ENCODE data around the gene SH3GLB2.

SH3GLB2 gene

DNA sequence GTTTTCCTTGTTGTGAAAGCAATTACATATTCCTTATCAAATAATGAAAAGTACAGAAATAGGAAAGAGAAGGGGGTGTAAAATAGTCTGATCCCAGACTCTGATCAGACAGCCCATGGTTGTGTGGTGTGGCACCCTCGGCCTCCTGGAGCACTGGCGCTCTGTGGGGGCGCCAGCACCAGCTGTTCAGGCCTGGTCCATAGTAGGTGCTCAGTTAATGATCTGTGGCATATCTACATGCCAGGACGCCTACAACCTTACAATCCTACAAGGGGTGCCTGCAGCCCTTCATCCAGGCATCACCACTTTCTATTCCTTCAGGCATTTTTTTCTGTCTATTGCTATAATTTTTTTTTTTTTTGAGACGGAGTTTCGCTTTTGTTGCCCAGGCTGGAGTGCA is 24.9 kb upstream of the SH3GLB2 start:
- in situ Hi-C loops (cut with HindIII; ENCODE audit: low sequenced_read_pairs), result no loop called here

DNA sequence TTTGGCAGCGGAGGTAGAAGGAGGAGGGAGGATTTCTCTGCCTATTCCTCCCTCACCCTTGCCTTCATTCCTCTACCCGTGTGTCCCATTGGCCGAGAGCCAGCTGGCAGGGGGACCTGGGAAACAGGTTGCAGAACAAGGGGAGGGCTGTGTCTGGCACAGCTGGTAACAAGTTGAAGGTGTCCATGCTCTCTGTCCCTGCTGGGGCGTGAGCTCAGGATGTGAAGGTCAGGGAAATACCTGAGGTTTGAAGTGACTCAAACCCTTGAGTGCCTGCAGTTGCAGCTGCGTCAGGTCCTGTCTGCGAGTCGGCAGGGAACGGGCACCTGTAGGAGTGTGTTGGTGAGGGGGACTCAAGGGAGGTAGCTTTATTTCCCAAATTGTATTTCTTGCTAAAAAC is 24.5 kb upstream of the SH3GLB2 start:
- TF ChIP-seq, protein P1, sequence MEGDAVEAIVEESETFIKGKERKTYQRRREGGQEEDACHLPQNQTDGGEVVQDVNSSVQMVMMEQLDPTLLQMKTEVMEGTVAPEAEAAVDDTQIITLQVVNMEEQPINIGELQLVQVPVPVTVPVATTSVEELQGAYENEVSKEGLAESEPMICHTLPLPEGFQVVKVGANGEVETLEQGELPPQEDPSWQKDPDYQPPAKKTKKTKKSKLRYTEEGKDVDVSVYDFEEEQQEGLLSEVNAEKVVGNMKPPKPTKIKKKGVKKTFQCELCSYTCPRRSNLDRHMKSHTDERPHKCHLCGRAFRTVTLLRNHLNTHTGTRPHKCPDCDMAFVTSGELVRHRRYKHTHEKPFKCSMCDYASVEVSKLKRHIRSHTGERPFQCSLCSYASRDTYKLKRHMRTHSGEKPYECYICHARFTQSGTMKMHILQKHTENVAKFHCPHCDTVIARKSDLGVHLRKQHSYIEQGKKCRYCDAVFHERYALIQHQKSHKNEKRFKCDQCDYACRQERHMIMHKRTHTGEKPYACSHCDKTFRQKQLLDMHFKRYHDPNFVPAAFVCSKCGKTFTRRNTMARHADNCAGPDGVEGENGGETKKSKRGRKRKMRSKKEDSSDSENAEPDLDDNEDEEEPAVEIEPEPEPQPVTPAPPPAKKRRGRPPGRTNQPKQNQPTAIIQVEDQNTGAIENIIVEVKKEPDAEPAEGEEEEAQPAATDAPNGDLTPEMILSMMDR (IDR thresholded peaks at IDR 0.05; ENCODE audit: low read depth, low read length, missing control alignments), result no peak
- DNase-seq (ENCODE audit: low read depth), result no peak
- in situ Hi-C loops (cut with HindIII; ENCODE audit: low sequenced_read_pairs), result no loop called here
- no peak overlapping the region for H3K4me3 ChIP-seq (ENCODE audit: low read depth, low read length)

More for the DNA sequence above, 24.9 kb upstream of the SH3GLB2 start:
- no peak overlapping the region for H3K4me3 ChIP-seq (ENCODE audit: low read depth, low read length)
- DNase-seq (ENCODE audit: low read depth), result no peak
- TF ChIP-seq, protein P1 (IDR thresholded peaks at IDR 0.05; ENCODE audit: low read depth, low read length, missing control alignments), result no peak

DNA sequence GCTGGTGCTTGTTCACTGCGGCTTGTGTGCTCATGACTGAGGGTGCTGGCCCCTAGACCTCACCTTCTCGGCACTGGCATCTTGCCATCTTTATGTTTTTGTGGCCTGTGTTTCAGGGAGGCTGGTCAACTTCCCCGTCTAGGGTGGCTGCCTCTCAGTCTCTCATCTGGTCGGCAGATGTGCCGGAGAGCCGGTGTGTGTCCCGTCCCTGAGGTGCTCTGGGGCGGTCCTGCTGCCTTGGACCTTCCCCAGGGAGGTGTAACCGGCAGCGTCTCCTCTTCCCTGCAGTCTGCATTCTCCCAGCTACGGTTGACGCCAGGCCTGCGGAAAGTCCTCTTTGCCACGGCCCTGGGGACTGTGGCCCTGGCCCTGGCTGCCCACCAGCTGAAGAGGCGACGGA is 13.9 kb upstream of the SH3GLB2 start:
- DNase-seq (ENCODE audit: low read depth), result no peak
- TF ChIP-seq, protein P1 (IDR thresholded peaks at IDR 0.05; ENCODE audit: low read depth, low read length, missing control alignments), result no peak
- no peak overlapping the region for H3K4me3 ChIP-seq (ENCODE audit: low read depth, low read length)
- in situ Hi-C loops (cut with HindIII; ENCODE audit: low sequenced_read_pairs), result no loop called here

DNA sequence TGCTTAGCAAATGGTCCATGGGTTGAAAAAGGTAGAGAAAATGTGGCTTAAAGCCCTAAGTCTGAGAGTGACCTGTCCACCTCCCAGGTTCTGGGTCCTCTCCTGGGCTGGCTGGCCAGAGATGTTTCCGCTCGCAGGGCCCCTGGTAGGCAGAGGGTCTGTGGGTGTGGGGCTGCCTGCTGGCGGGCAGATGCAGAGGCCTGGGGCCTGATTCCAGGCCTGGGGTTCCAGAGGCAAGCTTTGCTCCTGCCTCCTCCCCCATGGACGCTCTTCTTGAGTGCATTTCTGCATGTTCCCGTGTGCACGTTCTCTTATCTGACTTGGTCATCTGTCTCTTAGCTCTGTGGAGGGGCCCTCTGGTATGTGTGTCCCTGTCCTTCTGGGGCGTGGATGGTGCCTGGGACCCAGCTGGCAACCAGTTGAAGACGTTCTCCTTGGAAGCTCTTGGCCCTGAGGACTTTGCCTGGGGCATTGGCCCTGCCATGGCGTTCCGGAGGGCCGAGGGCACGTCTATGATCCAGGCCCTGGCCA is 12.0 kb upstream of the SH3GLB2 start:
- DNase-seq (ENCODE audit: low read depth), result no peak
- in situ Hi-C loops (cut with HindIII; ENCODE audit: low sequenced_read_pairs), result no loop called here

DNA sequence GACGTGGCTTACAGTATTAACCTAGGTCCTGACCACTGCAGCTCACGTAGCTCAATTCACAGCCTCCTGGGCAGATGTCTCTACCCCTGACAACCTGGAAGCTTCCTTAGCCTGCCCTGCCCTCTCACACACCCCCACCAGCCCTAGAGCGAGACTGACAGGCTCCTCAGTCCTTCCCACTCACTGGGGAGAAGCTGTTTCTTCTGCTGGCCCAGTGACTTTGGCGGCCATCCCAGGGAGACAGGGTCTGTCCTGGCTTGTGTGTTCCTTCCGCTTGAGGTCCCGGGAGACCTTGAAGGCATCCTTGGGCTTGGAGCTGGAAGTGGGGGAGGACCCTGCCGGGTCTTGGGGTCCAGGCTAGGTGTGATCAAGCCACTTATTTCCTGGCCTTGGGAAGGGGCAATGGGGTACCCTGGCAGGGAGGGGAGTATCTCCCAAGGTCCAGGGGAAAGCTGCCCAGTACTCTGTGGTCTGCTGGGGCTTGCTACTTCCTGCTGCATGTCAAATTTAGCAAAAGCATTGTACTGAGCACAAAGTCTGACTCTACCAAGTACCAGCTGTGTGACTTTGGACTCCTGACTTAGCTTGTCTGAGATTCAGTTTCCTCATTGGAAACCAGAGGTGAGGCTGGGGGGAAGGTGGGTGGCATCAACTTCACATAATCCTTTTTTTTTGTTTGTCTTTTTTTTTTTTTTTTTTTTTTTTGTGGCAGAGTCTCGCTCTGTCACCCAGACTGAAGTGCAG is 10.2 kb upstream of the SH3GLB2 start:
- H3K4me3 ChIP-seq (ENCODE audit: low read depth, low read length), result no peak overlapping the region
- no peak for DNase-seq (ENCODE audit: low read depth)
- TF ChIP-seq, protein P1 (IDR thresholded peaks at IDR 0.05; ENCODE audit: low read depth, low read length, missing control alignments), result no peak
- in situ Hi-C loops (cut with HindIII; ENCODE audit: low sequenced_read_pairs), result loop anchor here (10.0 kb wide), 1 partner anchor 47 kb away; the partner anchor contains the start of gene DOLPP1

More for the DNA sequence above, 12.0 kb upstream of the SH3GLB2 start:
- H3K4me3 ChIP-seq (ENCODE audit: low read depth, low read length), result no peak overlapping the region
- TF ChIP-seq, protein P1 (IDR thresholded peaks at IDR 0.05; ENCODE audit: low read depth, low read length, missing control alignments), result no peak

DNA sequence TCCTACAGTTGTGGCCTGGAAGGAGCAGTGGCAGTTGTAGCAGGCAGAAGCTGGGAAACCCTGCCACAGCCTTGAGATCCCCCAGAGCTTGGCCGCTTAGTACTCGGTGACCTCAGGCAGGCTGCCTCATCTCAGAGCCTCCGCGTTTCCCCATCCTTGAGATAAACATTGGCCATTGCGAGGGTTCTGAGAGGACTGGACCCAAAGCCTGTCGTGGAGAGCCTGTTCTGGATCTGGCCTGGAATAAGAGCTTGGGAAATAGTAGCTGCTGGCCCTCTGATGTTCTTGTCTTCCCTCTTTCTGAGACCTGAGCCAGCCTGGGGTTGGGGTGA is 9.6 kb upstream of the SH3GLB2 start:
- no peak for DNase-seq (ENCODE audit: low read depth)
- in situ Hi-C loops (cut with HindIII; ENCODE audit: low sequenced_read_pairs), result loop anchor here (10.0 kb wide), 1 partner anchor 47 kb away; the partner anchor contains the start of gene DOLPP1
- TF ChIP-seq, protein P1 (IDR thresholded peaks at IDR 0.05; ENCODE audit: low read depth, low read length, missing control alignments), result no peak
- H3K4me3 ChIP-seq (ENCODE audit: low read depth, low read length), result peak overlapping the region; percentile 98

Data from astrocyte of the cerebellum (primary cell).